GM18909 (cell line): ENCODE data around the gene RBBP7.

Experiments
- ATAC-seq: cut with Tn5 transposase; IDR thresholded peaks from one replicate; pipeline ENCODE4 v1.9.1; 2021; ENCODE audit warnings: mild to moderate bottlenecking; ENCODE audit not compliant: unreplicated experiment, poor library complexity

The RBBP7 gene

GRCh38 chrX:16828124-16828908 lies 41.8 kb downstream of the RBBP7 start:
- no peak for ATAC-seq

- no peak for ATAC-seq
Measured at GRCh38 chrX:16827225-16827624, 42.9 kb downstream of the RBBP7 start.

- ATAC-seq = peak; percentile 61
Measured at GRCh38 chrX:16826207-16826606, 44.0 kb downstream of the RBBP7 start.

- ATAC-seq = no peak
Measured at GRCh38 chrX:16825264-16826035, 44.7 kb downstream of the RBBP7 start.

- no peak for ATAC-seq
Measured at GRCh38 chrX:16822723-16823122, 47.4 kb downstream of the RBBP7 start.

GRCh38 chrX:16819634-16820033 lies 50.5 kb downstream of the RBBP7 start:
- no peak for ATAC-seq

GRCh38 chrX:16814597-16814996 lies 55.6 kb downstream of the RBBP7 start:
- ATAC-seq = no peak

GRCh38 chrX:16807976-16808542 lies 62.1 kb downstream of the RBBP7 start:
- ATAC-seq = no peak

- ATAC-seq = no peak
Measured at GRCh38 chrX:16807548-16807947, 62.6 kb downstream of the RBBP7 start.

GRCh38 chrX:16804923-16805464 lies 65.2 kb downstream of the RBBP7 start:
- ATAC-seq = no peak

GRCh38 chrX:16797841-16798240 lies 72.3 kb downstream of the RBBP7 start:
- no peak for ATAC-seq

- no peak for ATAC-seq
Measured at GRCh38 chrX:16797358-16797757, 72.8 kb downstream of the RBBP7 start.

GRCh38 chrX:16796298-16796697 lies 73.9 kb downstream of the RBBP7 start:
- no peak for ATAC-seq
